ENCODE data around the gene ATP10A.

- TF ChIP-seq POLR2AphosphoS5 (IDR thresholded peaks at IDR 0.05; ENCODE audit: borderline replicate concordance, low read depth, low read length), result no peak
- TF ChIP-seq EZH2 (IDR thresholded peaks at IDR 0.05), result no peak
These were observed 53.0 kb downstream of the ATP10A start for GRCh38 chr15:25810154-25810553.
